GM11168 (cell line): ENCODE measurements around the gene EIF4G3.
"Not testable (repeated sequence)": the region's sequence is repeated elsewhere in the genome, so short reads cannot be mapped to it uniquely, and the experiment has no call there.

Experiments
- in situ Hi-C: fragments of 300-500 bp; cut with MboI; formaldehyde crosslinking; loops from one replicate; pipeline ENCODE4 v1.12.0; 2022; ENCODE audit warnings: low sequenced_read_pairs; ENCODE audit not compliant: unreplicated experiment

EIF4G3 gene

DNA sequence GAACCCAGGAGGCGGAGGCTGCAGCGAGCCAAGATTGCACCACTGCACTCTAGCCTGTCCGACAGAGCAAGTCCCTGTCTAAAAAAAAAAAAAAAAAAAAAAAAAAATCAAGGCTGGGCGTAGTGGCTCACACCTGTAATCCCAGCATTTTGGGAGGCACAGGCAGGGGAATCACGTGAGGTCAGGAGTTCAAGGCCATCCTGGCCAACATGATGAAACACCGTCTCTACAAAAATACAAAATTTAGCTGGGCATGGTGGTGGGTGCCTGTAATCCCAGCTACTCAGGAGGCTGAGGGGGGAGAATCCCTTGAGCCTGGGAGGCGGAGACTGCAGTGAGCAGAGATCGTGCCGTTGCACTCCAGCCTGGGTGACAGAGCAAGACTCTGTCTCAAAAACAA, 387.1 kb downstream of the EIF4G3 start:
- in situ Hi-C loops = not testable (repeated sequence)

DNA sequence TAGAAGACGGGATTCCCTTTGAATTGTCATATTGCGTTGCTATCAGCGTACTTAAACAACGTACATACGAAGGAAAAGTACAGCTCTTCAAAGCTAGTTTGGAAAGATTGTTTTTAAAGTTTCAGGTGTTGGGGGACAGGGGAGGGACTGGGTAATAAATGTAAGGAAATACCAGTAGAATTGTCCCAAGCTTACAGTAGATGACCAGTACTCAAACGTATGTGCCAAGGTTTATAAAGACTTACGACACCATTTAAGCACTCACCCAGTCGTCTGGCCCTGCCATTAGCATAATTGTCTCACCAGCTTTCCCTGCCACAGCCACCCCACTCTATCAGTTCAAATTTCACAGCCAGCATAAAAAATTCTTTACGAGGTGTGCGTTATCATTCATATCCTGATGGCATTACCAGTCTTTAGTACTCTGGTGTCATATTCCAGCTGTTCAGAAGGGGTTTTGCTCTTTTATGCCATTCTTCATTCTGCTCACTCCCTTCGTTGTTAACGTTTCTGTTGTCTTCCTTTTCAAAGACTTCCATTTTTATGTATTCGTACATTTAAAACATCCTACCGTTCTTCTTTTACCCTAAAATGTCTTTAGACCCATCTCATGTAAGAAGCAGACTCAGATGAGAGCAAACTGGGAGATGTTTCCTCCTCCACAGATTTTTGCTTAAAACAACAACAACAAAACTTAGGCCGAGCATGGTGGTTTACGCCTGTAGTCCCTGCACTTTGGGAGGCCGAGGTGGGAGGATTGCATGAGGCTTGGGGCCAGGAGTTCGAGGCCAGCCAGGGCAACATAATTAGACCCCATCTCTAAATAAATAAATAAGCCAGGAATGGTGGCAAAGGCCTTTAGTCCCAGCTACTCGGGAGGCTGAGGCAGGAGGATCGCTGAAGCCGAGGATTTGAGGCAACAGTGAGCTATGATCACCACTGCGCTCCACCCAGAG, 388.6 kb downstream of the EIF4G3 start:
- in situ Hi-C loops = no loop called here

DNA sequence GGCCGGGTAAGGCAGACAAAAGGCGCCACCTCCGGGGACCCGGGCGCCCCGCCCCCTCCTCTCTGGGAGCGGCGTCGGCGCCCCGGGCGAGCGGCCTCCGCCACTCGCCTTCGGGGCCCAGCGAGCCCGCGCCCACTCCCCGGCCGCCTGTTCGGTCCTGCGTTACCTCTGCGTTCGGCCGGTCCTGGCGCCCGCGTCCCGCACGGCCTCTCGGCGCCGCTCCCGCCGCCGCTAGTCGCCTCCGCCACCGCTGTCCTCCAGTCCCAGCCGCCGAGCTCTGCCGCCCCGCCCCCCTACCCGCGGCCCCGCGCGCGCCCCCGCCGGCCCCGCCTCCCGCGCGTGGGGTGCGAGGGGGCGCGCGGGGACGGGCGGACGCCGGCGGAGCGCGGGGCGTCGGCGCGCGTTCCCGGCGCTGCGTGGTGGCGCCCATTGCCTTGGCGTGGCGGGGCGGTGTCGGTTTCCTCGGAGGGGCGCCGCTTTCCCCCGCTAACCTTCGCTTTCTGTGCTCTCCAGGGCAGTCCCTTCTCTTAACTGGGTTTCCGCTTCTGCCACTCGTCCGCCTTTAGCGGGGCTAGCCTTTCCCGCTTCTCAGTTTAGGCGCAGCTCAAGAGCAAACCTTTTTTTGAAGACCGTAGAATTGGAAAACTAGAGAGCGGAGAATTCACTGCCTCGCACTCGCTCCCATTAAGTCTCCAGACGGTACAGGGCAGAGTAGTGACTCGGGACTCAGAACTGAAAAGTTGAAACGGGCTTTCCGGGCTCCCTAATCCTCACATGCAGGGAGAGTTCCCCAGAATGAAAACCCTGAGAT, 389.5 kb downstream of the EIF4G3 start, which contains the start of gene HP1BP3:
Gene HP1BP3 (minus strand): TSS at position 279 of the 811 bp plus-strand sequence. CDS start 6,867 bp downstream, outside the sequence.
- in situ Hi-C loops = no loop called here

DNA sequence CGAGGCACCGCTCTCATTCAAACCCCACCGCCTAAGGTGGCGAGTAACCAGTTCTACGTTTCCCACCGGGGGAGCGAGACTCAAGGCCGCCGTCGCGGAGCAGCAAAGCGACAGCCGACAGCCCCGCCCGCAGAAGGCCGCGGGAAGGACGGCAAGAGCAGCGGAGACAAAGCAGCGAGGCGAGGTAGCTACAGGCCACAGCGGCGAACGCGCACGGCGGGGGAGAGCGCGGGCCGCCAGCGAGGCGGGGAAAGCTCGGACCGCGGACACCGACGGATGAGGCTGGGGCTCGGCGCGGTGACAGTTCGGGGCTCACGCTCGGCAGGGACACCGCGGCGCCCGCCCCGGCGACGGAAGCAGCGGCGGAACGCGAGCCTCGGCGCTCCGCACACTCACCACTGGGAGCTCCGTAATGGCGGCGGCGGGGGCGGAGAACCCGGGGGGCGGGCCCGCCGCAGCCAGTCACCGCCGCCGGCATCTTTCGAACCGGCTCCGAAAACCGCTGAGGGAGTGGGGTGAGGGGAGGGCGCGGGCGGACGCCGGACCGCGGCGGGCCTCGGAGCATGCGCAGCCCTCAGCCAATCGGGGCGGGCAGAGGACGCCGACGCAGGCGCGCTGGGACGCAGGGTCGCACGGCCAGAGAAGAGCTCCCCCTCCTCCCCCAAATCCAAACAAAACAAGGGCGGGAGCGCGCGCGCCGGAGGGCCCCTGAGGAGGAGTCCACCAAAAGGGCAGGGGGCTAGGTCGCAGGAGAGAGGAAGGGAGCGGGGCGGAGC, 390.3 kb downstream of the EIF4G3 start:
- in situ Hi-C loops = no loop called here

DNA sequence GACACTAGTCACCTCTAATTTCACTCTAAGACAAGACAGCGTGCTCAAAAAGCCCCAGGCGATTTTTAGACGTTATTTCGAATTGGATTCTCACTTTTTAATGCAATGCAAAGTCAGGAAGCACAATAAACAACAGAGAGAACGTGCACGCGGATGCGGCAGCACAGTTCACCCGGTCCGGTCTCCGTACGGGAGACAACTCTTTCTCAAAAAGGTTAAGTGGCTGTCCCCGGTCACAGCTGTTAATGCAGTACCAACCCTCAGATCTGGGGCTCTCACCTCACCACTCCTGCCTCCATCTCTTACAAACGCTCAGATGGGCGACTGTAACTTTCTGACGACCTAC, 390.8 kb downstream of the EIF4G3 start:
- in situ Hi-C loops = no loop called here

DNA sequence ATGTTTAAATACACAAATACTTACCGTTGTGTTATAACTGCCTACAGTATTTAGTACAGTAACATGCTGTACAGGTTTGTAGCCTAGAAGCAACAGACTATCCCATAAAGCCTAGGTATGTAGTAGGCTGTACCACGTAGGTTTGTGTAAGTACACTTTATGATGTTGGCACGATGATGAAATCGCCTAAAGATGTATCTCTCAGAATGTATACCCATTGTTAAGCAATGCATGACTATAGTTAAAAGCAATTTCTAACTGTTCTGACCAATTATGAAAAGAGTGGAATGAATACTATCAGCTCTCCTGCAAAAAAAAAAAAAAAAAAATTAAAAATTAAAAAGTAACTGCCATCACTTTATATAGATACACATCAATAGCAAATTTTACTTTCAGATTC, 401.0 kb downstream of the EIF4G3 start:
- in situ Hi-C loops = no loop called here

DNA sequence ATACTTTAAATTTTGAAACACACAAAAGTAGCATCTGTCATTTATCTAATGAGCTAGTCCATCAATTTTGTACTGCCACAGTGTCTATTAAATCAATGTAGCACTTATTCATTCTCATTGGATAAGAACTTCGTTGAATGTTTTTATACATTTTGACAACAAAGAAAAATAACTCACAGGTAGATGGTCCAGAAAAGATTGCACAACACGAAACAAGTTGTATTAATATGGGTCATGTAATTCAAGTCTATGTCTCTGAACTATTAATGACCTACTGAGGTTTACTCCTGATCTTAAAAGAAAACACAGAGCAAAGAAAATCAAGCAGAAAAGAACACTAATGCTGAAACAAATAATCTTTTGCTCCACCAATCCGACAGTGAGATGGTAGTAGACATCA, 404.9 kb downstream of the EIF4G3 start:
- in situ Hi-C loops = no loop called here

DNA sequence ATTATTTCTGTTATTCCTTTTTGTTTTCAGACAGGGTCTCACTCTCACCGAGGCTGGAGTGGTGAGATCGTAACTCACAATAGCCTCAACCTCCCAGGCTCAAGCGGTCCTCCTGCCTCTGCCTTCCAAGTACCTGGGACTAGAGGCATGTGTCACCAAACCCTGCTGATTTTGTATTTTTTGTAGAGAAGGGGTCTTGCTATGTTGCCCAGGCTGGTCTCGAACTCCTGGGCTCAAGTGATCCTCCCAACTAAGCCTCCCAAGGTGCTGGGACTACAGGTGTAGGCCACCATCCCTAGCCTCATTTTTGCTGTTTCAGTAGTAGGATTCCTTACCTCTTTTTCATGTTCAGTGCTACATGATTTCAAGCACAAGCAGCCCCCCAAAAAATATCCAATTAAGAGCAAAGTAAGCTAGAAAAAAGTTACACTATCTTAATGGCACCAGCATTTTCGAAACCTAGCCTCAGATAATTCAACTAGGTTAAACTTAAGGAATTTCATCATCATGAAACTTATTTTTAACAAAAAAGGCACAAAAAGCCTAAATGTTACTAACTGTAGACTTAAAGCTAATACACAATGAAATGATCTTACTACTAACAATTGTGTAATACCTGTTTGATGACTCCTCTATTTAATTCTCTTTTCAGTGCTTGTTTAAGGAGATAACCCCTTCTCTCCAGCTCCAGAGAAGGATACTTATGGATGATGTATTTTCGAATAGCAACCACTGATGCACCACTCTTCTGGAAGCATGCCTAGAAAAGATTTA, 406.2 kb downstream of the EIF4G3 start:
- in situ Hi-C loops = no loop called here

DNA sequence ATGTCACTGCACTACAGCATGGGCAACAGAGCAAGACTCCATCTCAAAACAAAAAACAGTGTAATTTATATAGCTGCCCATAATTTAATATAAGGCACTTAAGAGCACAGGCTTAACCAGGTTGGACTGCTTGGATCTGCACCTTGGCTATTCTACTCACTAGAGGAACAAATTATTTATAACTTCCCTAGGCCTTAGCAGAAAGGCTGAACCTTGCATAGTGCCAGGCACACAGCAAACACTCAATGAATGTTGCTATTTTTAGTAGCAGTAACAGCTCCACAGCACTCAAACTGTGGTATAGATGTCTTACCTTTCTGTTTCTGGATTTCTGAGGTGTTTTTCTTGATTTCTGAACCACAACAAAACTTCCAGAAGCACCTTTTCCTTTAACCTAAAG, 409.4 kb downstream of the EIF4G3 start:
- in situ Hi-C loops = no loop called here

DNA sequence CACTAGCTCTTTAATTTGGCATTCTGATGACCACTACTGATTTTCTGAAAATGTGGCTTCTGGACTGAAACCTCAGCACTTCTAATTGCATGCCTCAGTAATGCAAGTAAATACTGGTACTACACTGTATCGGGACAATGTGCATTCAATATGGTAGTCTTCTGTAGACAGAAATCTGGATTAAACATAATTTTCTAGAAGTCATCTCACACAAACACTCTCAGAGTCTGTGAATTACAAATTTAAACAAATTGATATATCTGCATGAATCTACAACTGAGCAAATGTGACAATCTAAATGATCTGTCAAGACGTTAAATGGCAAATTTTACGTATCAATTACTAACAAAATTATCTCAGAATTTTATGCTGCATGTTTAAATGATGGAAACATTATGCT, 413.3 kb downstream of the EIF4G3 start:
- in situ Hi-C loops = no loop called here

DNA sequence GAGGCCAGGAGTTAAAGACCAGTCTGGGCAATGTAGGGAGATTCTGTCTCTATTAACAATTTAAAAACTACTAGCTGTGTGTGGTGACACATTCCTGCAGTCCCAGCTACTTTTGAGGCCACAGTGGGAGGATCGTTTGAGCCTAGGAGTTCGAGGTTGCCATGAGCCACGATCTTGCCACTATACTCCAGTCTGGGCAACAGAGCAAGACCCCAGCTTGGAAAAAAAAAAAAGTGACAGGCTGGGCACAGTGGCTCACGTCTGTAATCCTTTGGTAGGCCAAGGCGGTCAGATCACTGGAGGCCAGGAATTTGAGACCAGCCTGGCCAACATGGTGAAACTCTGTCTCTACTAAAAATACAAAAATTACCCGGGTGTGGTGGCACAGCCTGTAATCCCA, 416.4 kb downstream of the EIF4G3 start:
- in situ Hi-C loops = no loop called here
